ENCODE measurements around the gene CACNA1C. TPM values are rescaled to one million over a fixed set of nuclear protein-coding genes. Genes with fewer than 3 reads are reported as not detected.

The CACNA1C gene
- total and polyA plus RNA-seq, 2 donors (not counting 1 experiment from before 2014, with no cell fraction given): 0.01 to 0.02 TPM

GRCh38 chr12:2092354-2092753, 39.6 kb downstream of the CACNA1C start:
- Histone ChIP-seq H2AFZ (ENCODE audit: insufficient read depth, low read depth, low read length, poor library complexity, severe bottlenecking) (no peak overlapping the region), H3K27ac (ENCODE audit: low read length in 2 of 2) (no peak overlapping the region), H3K4me1 (ENCODE audit: control insufficient read depth in 2 of 2, insufficient read depth in 2 of 2, low read length in 2 of 2) (no peaks in the 10 kb centered on the region), H4K20me1 (ENCODE audit: control insufficient read depth, insufficient read depth, low read length, poor library complexity, severe bottlenecking) (no peaks in the 10 kb centered on the region), H3K27me3 (replicated peaks in 1 of 4; ENCODE audit: control extremely low read depth in 1 of 4, control insufficient read depth in 3 of 4, insufficient read depth in 4 of 4, low read length in 3 of 4) (peaks cover 0 to 3% (median 0%) of the 10 kb centered on the region in 4 experiments), H3K36me3 (replicated peaks in 1 of 2; ENCODE audit: control extremely low read depth in 1 of 2, control insufficient read depth in 1 of 2, extremely low read depth in 1 of 2, insufficient read depth in 2 of 2, low read length in 1 of 2) (no peaks in the 10 kb centered on the region), H3K4me3 (ENCODE audit: control extremely low read depth in 1 of 5, extremely low read depth in 1 of 5, insufficient read depth in 1 of 5, low read depth in 2 of 5, low read length in 4 of 5) (no peak overlapping the region), H3K79me2 (ENCODE audit: control insufficient read depth, insufficient read depth, low read length) (no peaks in the 10 kb centered on the region), H3K9me3 (ENCODE audit: control extremely low read depth in 1 of 3, control insufficient read depth in 2 of 3, insufficient read depth in 1 of 3, low read length in 2 of 3) (no peaks in the 10 kb centered on the region), H3K9ac (ENCODE audit: low read length) (no peak overlapping the region), H3K4me2 (replicated peaks; ENCODE audit: low read depth, low read length, poor library complexity, severe bottlenecking) (no peak overlapping the region)
- TF ChIP-seq EZH2 (IDR thresholded peaks at IDR 0.05; ENCODE audit: borderline replicate concordance, insufficient read depth, low read depth, low read length, poor library complexity, severe bottlenecking) (no peak), CTCF (IDR thresholded peaks at IDR 0.05) (no peak)
- Mint-ChIP-seq H3K4me1 (no peaks in the 10 kb centered on the region), H3K27ac (no peak overlapping the region), H3K9me3 (ENCODE audit: insufficient read depth) (no peaks in the 10 kb centered on the region), H3K4me3 (no peak overlapping the region), H3K27me3 (peaks cover 18% of the 10 kb centered on the region)
- POLR2A ChIA-PET: no interaction called here
- intact Hi-C loops (cut with micrococcal nuclease): no loop called here
- WGBS (ENCODE audit: insufficient coverage): 79% methylated on average over 4 of the region's 5 CpGs
- ATAC-seq (ENCODE audit: low read depth): no peak
- CTCF ChIA-PET: no interaction called here
- DNase-seq: no peak

GRCh38 chr12:2092890-2093289, 40.1 kb downstream of the CACNA1C start:
- Histone ChIP-seq H3K27me3 (replicated peaks in 1 of 4; ENCODE audit: control extremely low read depth in 1 of 4, control insufficient read depth in 3 of 4, insufficient read depth in 4 of 4, low read length in 3 of 4) (peaks cover 0 to 3% (median 0%) of the 10 kb centered on the region in 4 experiments), H3K4me3 (ENCODE audit: control extremely low read depth in 1 of 5, extremely low read depth in 1 of 5, insufficient read depth in 1 of 5, low read depth in 2 of 5, low read length in 4 of 5) (no peak overlapping the region), H3K27ac (ENCODE audit: low read length in 2 of 2) (no peak overlapping the region), H3K36me3 (replicated peaks in 1 of 2; ENCODE audit: control extremely low read depth in 1 of 2, control insufficient read depth in 1 of 2, extremely low read depth in 1 of 2, insufficient read depth in 2 of 2, low read length in 1 of 2) (no peaks in the 10 kb centered on the region), H3K9me3 (ENCODE audit: control extremely low read depth in 1 of 3, control insufficient read depth in 2 of 3, insufficient read depth in 1 of 3, low read length in 2 of 3) (no peaks in the 10 kb centered on the region), H3K4me2 (replicated peaks; ENCODE audit: low read depth, low read length, poor library complexity, severe bottlenecking) (no peak overlapping the region), H2AFZ (ENCODE audit: insufficient read depth, low read depth, low read length, poor library complexity, severe bottlenecking) (no peak overlapping the region), H3K9ac (ENCODE audit: low read length) (no peak overlapping the region), H3K4me1 (ENCODE audit: control insufficient read depth in 2 of 2, insufficient read depth in 2 of 2, low read length in 2 of 2) (no peaks in the 10 kb centered on the region), H3K79me2 (ENCODE audit: control insufficient read depth, insufficient read depth, low read length) (no peaks in the 10 kb centered on the region), H4K20me1 (ENCODE audit: control insufficient read depth, insufficient read depth, low read length, poor library complexity, severe bottlenecking) (no peaks in the 10 kb centered on the region)
- 88% methylated on average over 5 of the region's 6 CpGs for WGBS (ENCODE audit: insufficient coverage)
- TF ChIP-seq CTCF (IDR thresholded peaks at IDR 0.05) (no peak), EZH2 (IDR thresholded peaks at IDR 0.05; ENCODE audit: borderline replicate concordance, insufficient read depth, low read depth, low read length, poor library complexity, severe bottlenecking) (no peak)
- POLR2A ChIA-PET: no interaction called here
- Mint-ChIP-seq H3K4me3 (no peak overlapping the region), H3K27ac (no peak overlapping the region), H3K27me3 (peaks cover 17% of the 10 kb centered on the region), H3K9me3 (ENCODE audit: insufficient read depth) (no peaks in the 10 kb centered on the region), H3K4me1 (no peaks in the 10 kb centered on the region)
- intact Hi-C loops (cut with micrococcal nuclease): no loop called here
- CTCF ChIA-PET: no interaction called here
- no peak for DNase-seq
- ATAC-seq (ENCODE audit: low read depth): no peak

Measured in B cell (primary cell).